HCT116 (cell line): ENCODE results near the gene TMCO5A. TPM values are rescaled to one million over a fixed set of nuclear protein-coding genes. Genes with fewer than 3 reads are reported as not detected.

Source experiments
- ATAC-seq: fragments of 200-7000 bp; cut with Tn5 transposase; 2 replicates; pipeline ENCODE4 v1.9.1; 2020; ENCODE audit warnings: mild to moderate bottlenecking, moderate library complexity
- BruUV-seq: library from RNA; stranded (reverse); fragments of 400-500 nt; replicated peaks from 2 replicates; lab custom pipeline; 2021; lab: Mats Ljungman, UMichigan
- CTCF ChIA-PET: fragments of 300-600 bp; sonication (Branson Sonifier 250); formaldehyde crosslinking; loops from one replicate; lab custom pipeline; 2021; ENCODE audit warnings: antibody characterized with exemption; lab: Charles Lee
- POLR2A ChIA-PET: fragments of 300-600, 350-600 bp; sonication (Branson Sonifier 250); formaldehyde crosslinking; loops from one replicate; lab custom pipeline; 2021; ENCODE audit warnings: antibody characterized with exemption; lab: Charles Lee
- RAD21 ChIA-PET, 2 experiments: fragments of 300-600 bp; sonication (Branson Sonifier 250); formaldehyde crosslinking; loops; one replicate each; lab custom pipeline; 2023; ENCODE audit warnings: low total read pairs in 2 of 2; ENCODE audit not compliant: uncharacterized antibody in 2 of 2, unreplicated experiment in 2 of 2, low non-redundant PET in 1 of 2; lab: Charles Lee
- DNase-seq: peaks from one replicate; pipeline ENCODE4 v3.0.0-alpha.2; 2010; ENCODE audit warnings: low read depth, low spot score
- H2AFZ ChIP-seq: fragments of 200-600 bp; shearing (Covaris generic), sonication (generic); 2 replicates; pipeline ENCODE4 v1.6.1; 2017; ENCODE audit warnings: low read depth, mixed run types, mixed read lengths, antibody characterized with exemption, low read length; ENCODE audit not compliant: poor library complexity, severe bottlenecking
- H3K27ac ChIP-seq: 2 replicates; pipeline ENCODE4 v1.5.1; 2012; ENCODE audit warnings: low read depth, low read length
- H3K27me3 ChIP-seq: fragments of 200-600 bp; sonication (generic); 2 replicates; pipeline ENCODE4 v1.6.1; 2016; ENCODE audit warnings: mixed run types, low read length, mixed read lengths; ENCODE audit not compliant: insufficient read depth
- H3K36me3 ChIP-seq, 2 experiments: fragments of 200-500 bp in 1 of 2; fragments of 200-600 bp in 1 of 2; sonication (Bioruptor generic) in 1 of 2; sonication (generic) in 1 of 2; 2 replicates each; pipeline versions ENCODE4 v1.5.1 to v1.6.1; 2014 to 2016; ENCODE audit warnings: low read length in 2 of 2, inconsistent platforms in 1 of 2, mixed read lengths in 1 of 2, mixed run types in 1 of 2; ENCODE audit not compliant: insufficient read depth in 2 of 2, control insufficient read depth in 1 of 2
- H3K4me1 ChIP-seq, 2 experiments: fragments of 200-600 bp in 1 of 2; sonication (generic) in 1 of 2; 2 replicates each; pipeline versions ENCODE4 v1.5.1 to v1.6.1; 2012 to 2017; ENCODE audit warnings: low read length in 2 of 2, inconsistent platforms in 1 of 2, mild to moderate bottlenecking in 1 of 2, mixed read lengths in 1 of 2, mixed run types in 1 of 2, moderate library complexity in 1 of 2; ENCODE audit not compliant: insufficient read depth in 2 of 2, control insufficient read depth in 1 of 2
- H3K4me2 ChIP-seq: fragments of 200-600 bp; sonication (generic); 2 replicates; pipeline ENCODE4 v1.6.1; 2017; ENCODE audit warnings: mixed run types, low read length, mixed read lengths
- H3K4me3 ChIP-seq, 2 experiments: fragments of 200-600 bp in 1 of 2; sonication (generic) in 1 of 2; replicated peaks in 1 of 2; 2 replicates each; pipeline ENCODE4 v1.5.1; 2011 to 2016; ENCODE audit warnings: low read length in 2 of 2, control low read depth in 1 of 2, low read depth in 1 of 2, mild to moderate bottlenecking in 1 of 2, mixed read lengths in 1 of 2, mixed run types in 1 of 2
- H3K79me2 ChIP-seq: fragments of 200-600 bp; sonication (generic); 2 replicates; pipeline ENCODE4 v1.6.1; 2017; ENCODE audit warnings: mild to moderate bottlenecking, mixed run types, low read length, moderate library complexity, mixed read lengths; ENCODE audit not compliant: insufficient read depth
- H3K9ac ChIP-seq: fragments of 200-600 bp; sonication (generic); 2 replicates; pipeline ENCODE4 v1.6.1; 2016; ENCODE audit warnings: low read length, mixed read lengths
- H3K9me2 ChIP-seq: fragments of 200-600 bp; sonication (generic), shearing (Covaris generic); 2 replicates; pipeline ENCODE4 v1.6.1; 2017; ENCODE audit warnings: mixed run types, mild to moderate bottlenecking, moderate library complexity; ENCODE audit not compliant: insufficient read depth
- H3K9me3 ChIP-seq, 2 experiments: fragments of 200-500 bp in 1 of 2; fragments of 200-600 bp in 1 of 2; sonication (Bioruptor generic) in 1 of 2; sonication (generic) in 1 of 2; 2 replicates each; pipeline ENCODE4 v1.6.1; 2014 to 2017; ENCODE audit warnings: low read length in 2 of 2, mixed read lengths in 2 of 2, inconsistent platforms in 1 of 2, low read depth in 1 of 2, mild to moderate bottlenecking in 1 of 2, mixed run types in 1 of 2, moderate library complexity in 1 of 2; ENCODE audit not compliant: control insufficient read depth in 1 of 2, insufficient read depth in 1 of 2
- H4K20me1 ChIP-seq: fragments of 200-600 bp; sonication (generic), shearing (Covaris generic); 2 replicates; pipeline ENCODE4 v1.6.1; 2017; ENCODE audit warnings: mixed run types, mild to moderate bottlenecking, moderate library complexity; ENCODE audit not compliant: insufficient read depth
- ATF3 ChIP-seq: IDR thresholded peaks from 2 replicates; pipeline ENCODE4 v1.6.1; 2012
- CTCF ChIP-seq, 3 experiments: fragments of 200-600 bp in 1 of 3; sonication (generic) in 1 of 3; IDR thresholded peaks in 2 of 3; conservative IDR thresholded peaks in 1 of 3; 2 replicates each; pipeline ENCODE4 v1.5.1; 2012 to 2017; ENCODE audit warnings: low read depth in 2 of 3, low read length in 2 of 3, antibody characterized with exemption in 1 of 3, borderline replicate concordance in 1 of 3, control low read depth in 1 of 3, mild to moderate bottlenecking in 1 of 3, mixed read lengths in 1 of 3, mixed run types in 1 of 3, moderate library complexity in 1 of 3; ENCODE audit not compliant: insufficient read depth in 1 of 3
- EGR1 ChIP-seq: IDR thresholded peaks from 2 replicates; pipeline ENCODE4 v1.6.1; 2012; ENCODE audit warnings: low read depth
- ELF1 ChIP-seq: IDR thresholded peaks from 2 replicates; pipeline ENCODE4 v1.6.1; 2012; ENCODE audit warnings: low read depth, borderline replicate concordance
- EZH2 ChIP-seq: fragments of 200-600 bp; sonication (generic); IDR thresholded peaks from 2 replicates; pipeline ENCODE4 v1.6.1; 2017; ENCODE audit warnings: antibody characterized with exemption, mixed run types
- FOSL1 ChIP-seq: IDR thresholded peaks from 2 replicates; pipeline ENCODE4 v1.6.1; 2012; ENCODE audit warnings: low read depth
- MAX ChIP-seq: IDR thresholded peaks from 2 replicates; pipeline ENCODE4 v1.6.1; 2012
- POLR2A ChIP-seq: IDR thresholded peaks from 2 replicates; pipeline ENCODE4 v1.7.0; 2011; ENCODE audit warnings: borderline replicate concordance; ENCODE audit not compliant: insufficient read depth, insufficient read length; ENCODE audit errors: extremely low read depth
- RAD21 ChIP-seq: IDR thresholded peaks from 2 replicates; pipeline ENCODE4 v1.6.1; 2012; ENCODE audit warnings: low read depth, mild to moderate bottlenecking
- REST ChIP-seq: IDR thresholded peaks from 2 replicates; pipeline ENCODE4 v1.6.1; 2012; ENCODE audit warnings: low read depth
- SIN3A ChIP-seq: IDR thresholded peaks from 2 replicates; pipeline ENCODE4 v1.6.1; 2012; ENCODE audit warnings: low read depth
- SRF ChIP-seq: IDR thresholded peaks from 2 replicates; pipeline ENCODE4 v1.6.1; 2012; ENCODE audit warnings: low read depth
- TCF7L2 ChIP-seq: IDR thresholded peaks from 2 replicates; pipeline ENCODE4 v1.7.0; 2011; ENCODE audit warnings: borderline replicate concordance, inconsistent platforms; ENCODE audit not compliant: insufficient read depth, insufficient read length; ENCODE audit errors: extremely low read depth
- YY1 ChIP-seq: IDR thresholded peaks from 2 replicates; pipeline ENCODE4 v1.6.1; 2011; ENCODE audit warnings: low read length, low read depth, moderate library complexity, mild to moderate bottlenecking; ENCODE audit not compliant: insufficient replicate concordance; ENCODE audit errors: extremely low read depth
- ZBTB33 ChIP-seq: IDR thresholded peaks from 2 replicates; pipeline ENCODE4 v1.6.1; 2011; ENCODE audit warnings: mild to moderate bottlenecking, low read length, moderate library complexity; ENCODE audit not compliant: insufficient replicate concordance; ENCODE audit errors: extremely low read depth
- ZNF274 ChIP-seq: fragments of 200-500 bp; sonication (Bioruptor generic); IDR thresholded peaks from 2 replicates; pipeline ENCODE4 v1.6.1; 2014; ENCODE audit warnings: mild to moderate bottlenecking, low read depth, low read length, inconsistent platforms
- intact Hi-C: fragments of 100-400 bp; cut with micrococcal nuclease; formaldehyde crosslinking; loops from 2 replicates; pipeline ENCODE4 v1.10.0; 2022
- total RNA-seq: library from RNA; stranded (reverse); gene quantifications from one replicate; pipeline ENCODE4 v1.2.1, GENCODE V29; 2021; ENCODE audit not compliant: unreplicated experiment

The TMCO5A gene
- total RNA-seq, 1 experiment from 2014 or later: not detected

- POLR2A ChIA-PET: interaction anchor here (0.8 kb wide), 1 partner anchor 10 kb away, joined by 4 read pairs; no protein-coding TSS in a partner anchor
Observed at GRCh38 chr15:37932549-37932948, 1.9 kb upstream of the TMCO5A start.

More at GRCh38 chr15:37932549-37932948, 1.9 kb upstream of the TMCO5A start:
- ATAC-seq (no peak), DNase-seq (no peak)
- H2AFZ ChIP-seq: no peak overlapping the region
- BruUV-seq: no TSS peak
- no peak overlapping the region for H3K4me2 ChIP-seq
- no peaks in the 10 kb centered on the region for H3K9me2 ChIP-seq
- no peak overlapping the region for H3K9ac ChIP-seq
- H3K9me3 ChIP-seq: no peaks in the 10 kb centered on the region
- CTCF ChIA-PET: no interaction called here
- intact Hi-C loops: no loop called here
- RAD21 ChIA-PET: no interaction called here
- no peaks in the 10 kb centered on the region for H3K36me3 ChIP-seq
- no peak overlapping the region for H3K4me3 ChIP-seq
- no peak overlapping the region for H3K27ac ChIP-seq
- peaks cover 12% of the 10 kb centered on the region; the same call in 1 of the 2 replicates for H3K27me3 ChIP-seq
- H3K4me1 ChIP-seq: no peaks in the 10 kb centered on the region
- no peaks in the 10 kb centered on the region for H4K20me1 ChIP-seq
- no peaks in the 10 kb centered on the region for H3K79me2 ChIP-seq
- TF ChIP-seq EGR1: no peak
- TF ChIP-seq SIN3A: no peak
- TF ChIP-seq SRF: no peak
- no peak for TF ChIP-seq ZNF274
- TF ChIP-seq REST: no peak
- TF ChIP-seq POLR2A: no peak
- TF ChIP-seq TCF7L2: no peak
- no peak for TF ChIP-seq YY1
- no peak for TF ChIP-seq CTCF (IDR thresholded peaks at IDR 0.05 in 2 of 3, conservative IDR thresholded peaks at IDR 0.05 in 1 of 3; ENCODE audit: borderline replicate concordance in 1 of 3, insufficient read depth in 1 of 3, low read depth in 2 of 3, low read length in 2 of 3)
- TF ChIP-seq ELF1: no peak
- no peak for TF ChIP-seq MAX
- no peak for TF ChIP-seq ATF3
- no peak for TF ChIP-seq RAD21
- TF ChIP-seq ZBTB33: no peak
- TF ChIP-seq FOSL1: no peak
- no peak for TF ChIP-seq EZH2
